22Rv1 (cell line): ENCODE results near the gene PALD1.

ENCODE experiments used
- H3K27ac ChIP-seq: fragments of 450-650 bp; 2 replicates; pipeline ENCODE4 v1.5.1; 2017
- CTCF ChIP-seq: fragments of 450-650 bp; IDR thresholded peaks from 2 replicates; pipeline ENCODE4 v1.5.1; 2017; ENCODE audit warnings: mild to moderate bottlenecking
- ZFX ChIP-seq: fragments of 450-650 bp; IDR thresholded peaks from 2 replicates; pipeline ENCODE4 v1.6.1; 2017; ENCODE audit warnings: antibody characterized with exemption, borderline replicate concordance

The PALD1 gene

GRCh38 chr10:70568113-70568512, 89.5 kb downstream of the PALD1 start:
- H3K27ac ChIP-seq, result no peak overlapping the region
- TF ChIP-seq CTCF (no peak), ZFX (no peak)

- no peak for TF ChIP-seq ZFX
- TF ChIP-seq CTCF, result no peak
- H3K27ac ChIP-seq, result no peak overlapping the region
These were observed 90.4 kb downstream of the PALD1 start for GRCh38 chr10:70568781-70569495.

GRCh38 chr10:70571236-70571635, 92.7 kb downstream of the PALD1 start:
- H3K27ac ChIP-seq, result no peak overlapping the region
- TF ChIP-seq CTCF (no peak), ZFX (no peak)

GRCh38 chr10:70571636-70572439, 93.3 kb downstream of the PALD1 start:
- no peak overlapping the region for H3K27ac ChIP-seq
- no peak for TF ChIP-seq ZFX
- no peak for TF ChIP-seq CTCF

- no peak for TF ChIP-seq ZFX
- no peak for TF ChIP-seq CTCF
- H3K27ac ChIP-seq, result no peak overlapping the region
These were observed 95.3 kb downstream of the PALD1 start for GRCh38 chr10:70573599-70574506.

- no peak overlapping the region for H3K27ac ChIP-seq
These were observed 96.9 kb downstream of the PALD1 start for GRCh38 chr10:70575486-70575873.

GRCh38 chr10:70575874-70576802, 97.6 kb downstream of the PALD1 start:
- TF ChIP-seq ZFX (no peak), CTCF (no peak)
- no peak overlapping the region for H3K27ac ChIP-seq

More at GRCh38 chr10:70575486-70575873, 96.9 kb downstream of the PALD1 start:
- TF ChIP-seq ZFX, result no peak
